ENCODE measurements around the gene ADCK2. TPM values are rescaled to one million over a fixed set of nuclear protein-coding genes. Genes with fewer than 3 reads are reported as not detected.

The ADCK2 gene
- total and polyA plus RNA-seq, 10 of the 15 experiments (the other 5 are each of a cell fraction or from before 2014, with no cell fraction given): 0.52 to 19.4 (median 13.1) TPM

- WGBS (ENCODE audit: insufficient coverage, insufficient replicate concordance, low lambda C conversion rate, missing lambda C conversion rate): 92% methylated on average over 16 of the region's 16 CpGs
- H3K27ac ChIP-seq (ENCODE audit: control insufficient read depth, insufficient read depth): no peak overlapping the region
- POLR2A ChIA-PET: no interaction called here
- in situ Hi-C loops (cut with MboI): no loop called here
- H3K4me2 ChIP-seq (ENCODE audit: control insufficient read depth, insufficient read depth): no peak overlapping the region
- no peak overlapping the region for H3K9ac ChIP-seq (ENCODE audit: control insufficient read depth, insufficient read depth, low read length)
- H2AFZ ChIP-seq (ENCODE audit: control insufficient read depth, low read depth, low read length): no peak overlapping the region
- H3K4me3 ChIP-seq: no peak overlapping the region
- H3K9me3 ChIP-seq (replicated peaks; ENCODE audit: control insufficient read depth, insufficient read depth, low read length): no peaks in the 10 kb centered on the region
- CTCF ChIA-PET: interaction anchor here (1.0 kb wide), 1 partner anchor 16 kb away, joined by 4 read pairs; no protein-coding TSS in a partner anchor
- RAD21 ChIA-PET (ENCODE audit: unreplicated experiment): no interaction called here
- intact Hi-C loops (cut with micrococcal nuclease; ENCODE audit: unreplicated experiment): no loop called here
- H3K79me2 ChIP-seq (ENCODE audit: control insufficient read depth, insufficient read depth, low read length): no peaks in the 10 kb centered on the region
- no peaks in the 10 kb centered on the region for H3K4me1 ChIP-seq (ENCODE audit: control insufficient read depth, insufficient read depth, low read length)
- peaks cover 7 to 10% of the 10 kb centered on the region in 2 experiments; a peak in 3 of 4 replicates for H3K36me3 ChIP-seq (ENCODE audit: control insufficient read depth in 2 of 2, insufficient read depth in 2 of 2, low read length in 1 of 2)
- no peaks in the 10 kb centered on the region for H3K27me3 ChIP-seq (replicated peaks in 1 of 2; ENCODE audit: control insufficient read depth in 2 of 2, insufficient read depth in 2 of 2, low read length in 1 of 2)
- SMC1A ChIA-PET (ENCODE audit: uncharacterized antibody, unreplicated experiment): interaction anchor here (1.0 kb wide), 1 partner anchor 15 kb away, joined by 4 read pairs; no protein-coding TSS in a partner anchor
- no peak for DNase-seq (ENCODE audit: low read depth, low spot score)
- FAIRE-seq: no peak
- H4K20me1 ChIP-seq (ENCODE audit: control insufficient read depth, insufficient read depth): no peaks in the 10 kb centered on the region
- ATAC-seq: no peak
- BruUV-seq (replicated peaks): no TSS peak
- TF ChIP-seq SMC3 (IDR thresholded peaks at IDR 0.05; ENCODE audit: borderline replicate concordance, low read length) (no peak), HDAC2 (IDR thresholded peaks at IDR 0.05) (no peak), NFYB (IDR thresholded peaks at IDR 0.05; ENCODE audit: insufficient read depth, low read depth, low read length) (no peak), CTCF (IDR thresholded peaks at IDR 0.05 in 2 of 3, conservative IDR thresholded peaks at IDR 0.05 in 1 of 3; ENCODE audit: control insufficient read depth in 2 of 3, extremely low read depth in 1 of 3, insufficient read depth in 1 of 3, low read depth in 3 of 3, low read length in 3 of 3) (no peak), EED (IDR thresholded peaks at IDR 0.05; ENCODE audit: low read depth) (no peak), CUX1 (IDR thresholded peaks at IDR 0.05; ENCODE audit: insufficient replicate concordance, low read depth, low read length) (no peak), MXI1 (IDR thresholded peaks at IDR 0.05; ENCODE audit: low read depth, low read length) (no peak), BRCA1 (IDR thresholded peaks at IDR 0.05; ENCODE audit: low read depth, low read length) (no peak), SMAD5 (IDR thresholded peaks at IDR 0.05; ENCODE audit: low read depth) (no peak), STAT3 (IDR thresholded peaks at IDR 0.05; ENCODE audit: low read depth, low read length) (no peak), NBN (IDR thresholded peaks at IDR 0.05) (no peak), CHD1 (IDR thresholded peaks at IDR 0.05; ENCODE audit: low read depth, low read length) (no peak), E2F4 (IDR thresholded peaks at IDR 0.05; ENCODE audit: low read depth, low read length) (no peak), SPI1 (IDR thresholded peaks at IDR 0.05; ENCODE audit: borderline replicate concordance, insufficient read depth, low read depth, low read length) (no peak), MYC (IDR thresholded peaks at IDR 0.05; ENCODE audit: insufficient read depth, insufficient read length, insufficient replicate concordance, low read length, severe bottlenecking) (no peak)
These were observed 16.7 kb downstream of the ADCK2 start for GRCh38 chr7:140689199-140690152.

Data from GM12878 (cell line).